GM19397 (cell line): Measurements from ENCODE around the gene CSNK1G2.

Experiments used
- ATAC-seq: cut with Tn5 transposase; IDR thresholded peaks from one replicate; pipeline ENCODE4 v1.9.1; 2021; ENCODE audit warnings: mild to moderate bottlenecking, moderate library complexity; ENCODE audit not compliant: unreplicated experiment

The CSNK1G2 gene

DNA sequence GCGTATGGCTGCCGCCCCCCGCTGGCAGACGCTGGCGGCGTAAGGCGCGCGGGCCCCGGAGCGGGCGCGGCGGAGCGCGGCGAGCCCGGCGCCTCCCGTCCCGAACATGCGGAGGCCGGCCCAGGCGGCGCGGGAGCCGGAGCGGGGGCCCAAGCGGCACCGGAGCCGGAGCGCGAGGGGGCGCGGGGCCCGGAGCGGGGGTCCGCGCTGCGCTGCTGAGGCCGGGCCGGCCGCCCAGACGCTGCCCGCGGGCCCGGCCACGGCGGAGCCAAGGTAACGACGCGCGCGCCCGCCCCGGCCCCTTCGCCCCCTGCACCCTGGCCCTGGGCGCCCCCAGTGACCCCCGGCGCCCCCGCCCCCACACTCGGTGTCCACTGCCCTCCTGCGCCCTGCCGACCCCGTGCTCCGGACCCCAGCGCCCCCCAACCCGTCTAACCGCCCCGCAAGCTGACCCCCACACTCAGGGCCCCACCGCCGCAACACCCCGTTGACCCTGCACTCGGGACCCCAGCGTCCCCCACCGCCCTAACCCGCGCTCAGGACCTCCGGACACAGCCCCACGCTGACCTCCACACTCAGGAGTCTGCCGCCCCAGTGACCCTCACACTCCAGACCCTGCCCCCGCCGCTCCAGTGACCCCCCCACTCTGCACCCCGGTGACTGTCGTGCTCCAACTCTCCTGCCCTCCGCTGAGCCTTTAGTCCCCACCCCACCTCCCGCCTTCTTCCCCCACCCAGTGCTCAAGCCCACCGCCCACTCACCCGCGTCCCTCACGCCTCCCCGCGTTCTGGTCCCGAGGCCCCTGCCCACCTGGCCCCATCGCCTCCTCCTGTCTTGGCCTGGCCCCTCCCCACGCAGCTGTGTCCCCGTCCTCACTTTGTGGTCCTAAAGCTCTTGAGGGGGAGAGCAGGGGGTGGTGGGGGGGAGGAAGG is at the start of gene CSNK1G2:
Gene CSNK1G2, plus strand, starts transcription at position 27 of the 932 bp plus-strand sequence. CDS start 28,601 bp downstream, outside the sequence.
- ATAC-seq: peak; percentile 0

DNA sequence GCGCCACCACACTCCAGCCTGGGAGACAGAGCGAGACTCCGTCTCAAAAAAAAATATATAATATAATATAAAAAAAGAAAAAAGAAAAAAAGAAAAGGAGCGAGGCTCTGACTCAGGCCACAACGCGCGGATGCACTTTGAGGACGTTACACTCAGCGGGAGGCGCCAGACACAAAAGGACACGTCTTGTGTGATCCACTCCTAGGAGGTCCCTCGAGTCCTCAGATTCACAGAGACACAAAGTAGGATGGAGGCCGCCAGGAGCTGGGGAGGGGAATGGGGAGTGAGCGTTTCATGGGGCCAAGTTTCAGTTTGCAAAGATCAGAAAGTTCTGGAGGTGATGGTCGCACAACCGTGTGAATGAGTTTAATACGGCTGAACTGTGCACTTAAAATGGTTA is 47.2 kb upstream of the CSNK1G2 start:
- no peak for ATAC-seq

DNA sequence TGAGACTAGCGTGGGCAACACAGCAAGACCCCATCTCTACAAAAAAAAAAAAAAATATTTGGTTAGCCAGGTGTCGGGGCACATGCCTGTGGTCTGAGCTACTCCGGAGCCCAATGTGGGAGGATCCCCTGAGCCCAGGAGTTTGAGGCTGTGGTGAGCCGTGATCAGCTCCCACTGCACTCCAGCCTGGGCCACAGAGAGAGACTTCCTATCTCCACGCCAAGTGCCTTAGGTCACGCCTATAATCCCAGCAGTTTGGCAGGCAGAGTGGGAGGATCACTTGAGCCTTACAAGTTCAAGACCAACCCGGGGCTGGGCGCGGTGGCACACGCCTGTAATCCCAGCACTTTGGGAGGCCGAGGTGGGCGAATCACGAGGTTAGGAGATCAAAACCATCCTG is 44.5 kb upstream of the CSNK1G2 start:
- no peak for ATAC-seq

DNA sequence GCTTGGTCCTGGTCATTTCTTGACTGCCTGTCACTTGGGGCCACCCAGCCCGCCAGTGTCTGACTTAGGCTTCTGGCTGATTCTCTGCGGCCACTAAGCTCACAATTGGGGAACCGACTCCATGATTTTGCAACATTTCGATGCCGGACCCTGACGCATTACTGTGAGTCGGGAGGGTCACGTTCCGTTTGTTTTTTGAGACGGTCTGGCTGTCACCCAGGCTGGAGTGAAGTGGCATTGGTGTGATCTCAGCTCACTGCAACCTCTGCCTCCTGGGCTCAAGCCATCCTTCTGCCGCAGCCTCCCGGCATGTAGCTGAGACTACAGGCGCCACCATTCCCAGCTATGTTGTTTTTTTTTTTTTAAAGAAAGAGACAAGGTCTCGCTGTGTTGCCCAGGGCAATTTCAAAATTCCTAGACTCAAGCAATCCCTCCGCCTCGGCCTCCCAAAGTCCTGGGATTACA is 39.0 kb upstream of the CSNK1G2 start:
- no peak for ATAC-seq

DNA sequence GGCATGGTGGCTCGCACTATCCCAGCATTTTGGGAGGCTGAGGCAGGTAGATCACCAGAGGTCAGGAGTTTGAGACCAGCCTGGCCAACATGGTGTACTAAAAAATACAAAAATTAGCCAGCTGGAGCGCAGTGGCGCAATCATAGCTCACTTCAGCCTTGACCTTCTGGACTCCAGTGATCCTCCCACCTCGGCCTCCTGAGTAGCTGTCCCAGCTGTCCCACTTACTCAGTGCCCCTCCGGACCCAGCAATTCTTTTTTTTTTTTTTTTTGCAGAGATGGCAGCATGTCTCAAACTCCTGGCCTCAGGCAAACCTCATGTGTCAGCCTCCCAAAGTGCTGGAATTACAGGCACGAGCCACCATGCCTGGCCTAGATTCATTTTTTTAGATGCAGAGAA is 38.0 kb upstream of the CSNK1G2 start:
- no peak for ATAC-seq

DNA sequence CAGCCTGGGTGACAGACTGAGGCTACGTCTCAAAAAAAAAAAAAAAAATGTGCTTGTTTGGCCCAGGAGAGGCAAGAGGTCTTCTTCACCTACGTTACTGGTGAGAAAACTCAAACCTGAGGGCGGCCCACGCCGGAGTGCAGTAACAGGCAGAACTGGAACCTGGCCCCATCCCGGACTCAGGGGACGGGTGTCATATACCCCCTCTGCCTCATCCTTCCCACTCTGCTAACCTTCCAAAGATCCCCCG is 36.2 kb upstream of the CSNK1G2 start:
- ATAC-seq: no peak

DNA sequence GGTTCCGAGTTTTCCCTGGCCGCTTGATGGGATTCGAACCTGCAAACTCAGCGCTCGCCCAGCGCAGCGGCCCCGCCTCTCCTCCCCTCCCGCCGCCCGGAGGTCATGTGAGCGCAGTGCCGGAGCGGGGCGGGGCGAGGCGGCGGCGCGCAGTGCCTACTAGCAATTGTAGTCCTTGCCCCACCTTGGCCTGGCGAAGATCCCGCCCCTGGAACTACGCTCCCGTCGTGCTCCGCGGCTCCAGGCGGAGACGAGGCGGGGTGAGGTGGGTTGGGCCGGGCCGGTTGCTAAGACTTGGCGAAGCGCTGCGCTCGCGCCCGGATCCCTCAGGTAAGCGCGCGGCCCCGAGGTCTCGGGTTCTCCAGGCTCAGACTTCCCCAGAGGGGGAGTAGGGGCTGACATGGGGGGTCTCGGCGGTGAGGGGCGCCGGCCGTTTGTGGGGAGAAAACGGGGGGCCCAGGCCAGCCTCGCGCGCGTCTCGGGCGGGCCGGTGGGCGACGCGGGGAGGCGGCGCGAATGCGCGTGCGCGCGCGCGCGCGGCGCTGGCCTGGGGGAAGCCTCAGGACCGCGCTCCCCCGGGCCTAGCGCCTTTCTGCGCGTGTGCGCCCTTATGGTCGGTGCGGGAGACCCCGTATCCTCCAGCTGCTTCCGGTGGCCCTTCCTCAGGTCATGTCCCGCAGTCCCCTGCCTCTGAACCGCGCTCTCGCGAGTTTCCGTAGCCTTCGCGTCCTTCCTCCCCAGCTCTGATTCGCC is 35.7 kb upstream of the CSNK1G2 start, which contains the start of the genes ADAT3 and SCAMP4:
Gene ADAT3, plus strand, starts transcription at position 290 of the 753 bp plus-strand sequence. CDS start 6,649 bp downstream, outside the sequence.
Gene SCAMP4, plus strand, starts transcription at position 290 of the 753 bp plus-strand sequence. CDS start 9,621 bp downstream, outside the sequence.
- ATAC-seq: peak; percentile 78

DNA sequence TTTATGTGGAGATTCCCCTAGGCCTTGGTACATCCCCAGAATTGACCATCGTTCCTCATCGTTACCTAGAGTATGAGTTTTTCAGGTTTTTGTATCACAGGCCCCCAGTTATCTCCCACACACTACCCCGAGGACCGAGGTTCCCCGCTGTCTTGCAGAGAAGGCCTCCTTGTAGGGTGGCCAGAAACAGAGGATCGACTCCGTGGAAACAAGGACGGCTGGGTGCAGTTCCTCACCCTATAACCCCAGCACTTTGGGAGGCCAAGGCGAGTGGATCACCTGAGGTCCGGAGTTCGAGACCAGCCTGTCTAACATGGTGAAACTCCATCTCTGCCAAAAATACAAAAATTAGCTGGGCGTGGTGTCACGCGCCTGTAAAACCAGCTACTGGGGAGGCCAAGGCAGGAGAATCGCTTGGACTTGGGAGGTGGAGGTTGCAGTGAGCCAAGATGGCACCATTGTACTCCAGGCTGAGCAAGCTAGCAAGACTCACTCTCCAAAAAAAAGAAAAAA is 35.1 kb upstream of the CSNK1G2 start:
- ATAC-seq: no peak

DNA sequence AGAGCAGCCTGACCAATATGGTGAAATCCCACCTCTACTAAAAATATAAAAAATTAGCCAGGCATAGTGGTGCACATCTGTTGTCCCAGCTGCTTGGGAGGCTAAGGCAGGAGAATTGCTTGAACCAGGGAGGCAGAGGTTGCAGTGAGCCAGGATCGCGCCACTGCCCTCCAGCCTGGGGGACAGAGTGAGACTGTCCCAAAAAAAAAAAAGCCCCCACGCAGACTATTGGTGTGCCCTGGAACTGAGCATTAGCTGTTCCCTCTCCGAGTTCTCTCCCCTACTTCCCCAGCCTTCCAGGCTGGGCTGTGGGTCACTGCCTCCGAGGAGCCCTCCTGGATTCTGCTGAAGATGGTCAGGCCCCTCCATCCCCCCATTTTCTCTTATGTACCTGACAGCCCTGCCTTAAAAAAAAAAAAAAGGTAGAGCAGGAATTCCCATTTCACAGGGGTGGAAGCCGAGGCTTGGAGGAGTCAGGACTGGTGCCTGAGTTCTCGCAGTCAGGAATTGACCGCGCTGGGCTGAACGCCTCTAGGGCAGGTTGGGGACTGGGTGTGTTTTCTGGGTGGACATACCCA is 33.9 kb upstream of the CSNK1G2 start:
- ATAC-seq: no peak

DNA sequence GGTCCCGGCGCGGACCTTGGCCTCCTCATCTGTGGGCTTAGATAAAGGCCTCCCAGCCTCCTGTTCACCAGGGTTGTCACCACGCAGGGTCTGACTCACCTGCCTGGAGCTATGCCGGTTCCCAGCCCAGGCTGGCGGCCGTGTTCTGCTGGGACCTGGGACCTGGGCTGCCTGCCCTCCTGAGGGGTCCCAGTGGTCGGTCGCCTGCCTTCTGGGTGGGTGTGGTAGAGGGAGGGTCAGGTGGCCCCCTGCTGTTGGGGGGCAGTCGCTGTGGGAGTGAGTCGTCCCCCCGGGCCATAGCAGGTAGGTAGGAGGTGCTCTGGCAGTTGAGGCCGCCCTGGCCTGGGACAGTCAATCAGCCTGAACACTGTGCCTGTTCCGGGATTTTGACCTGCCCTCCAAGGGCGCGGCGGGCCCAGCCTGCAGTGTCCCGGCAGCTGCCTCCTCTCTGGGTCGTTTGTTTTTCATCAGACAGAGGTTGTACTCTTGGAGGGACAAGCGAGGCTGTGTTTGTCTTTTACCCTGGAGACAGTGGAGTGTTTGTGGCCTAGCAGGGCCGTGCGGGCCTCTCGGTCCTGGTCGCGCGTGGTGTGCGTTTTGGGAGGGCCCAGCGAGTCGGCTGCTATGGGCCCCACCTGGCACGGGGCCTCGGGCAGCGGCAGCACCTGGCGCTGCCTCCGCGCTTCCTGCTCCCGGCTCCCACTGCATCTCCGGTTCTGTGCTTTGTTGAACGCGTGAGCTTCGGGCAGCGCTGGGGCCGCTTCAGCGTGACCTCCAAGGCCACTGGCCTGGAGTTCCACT is 33.2 kb upstream of the CSNK1G2 start:
- ATAC-seq: no peak

DNA sequence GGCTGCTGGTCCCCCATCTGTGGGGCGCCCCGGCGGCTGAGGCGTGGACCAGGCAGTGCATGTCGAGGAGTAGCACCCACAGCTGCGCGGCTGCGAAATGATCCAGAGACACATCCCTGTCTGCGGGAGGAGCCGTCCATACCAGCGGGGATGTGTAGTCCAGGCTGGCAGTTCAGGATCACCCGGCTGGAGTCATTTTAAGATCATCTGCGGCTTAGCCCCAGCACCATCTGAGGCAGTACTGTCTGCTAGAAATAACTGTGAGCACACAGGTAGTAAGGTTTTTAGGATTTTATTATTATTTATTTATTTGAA is 32.7 kb upstream of the CSNK1G2 start:
- no peak for ATAC-seq

DNA sequence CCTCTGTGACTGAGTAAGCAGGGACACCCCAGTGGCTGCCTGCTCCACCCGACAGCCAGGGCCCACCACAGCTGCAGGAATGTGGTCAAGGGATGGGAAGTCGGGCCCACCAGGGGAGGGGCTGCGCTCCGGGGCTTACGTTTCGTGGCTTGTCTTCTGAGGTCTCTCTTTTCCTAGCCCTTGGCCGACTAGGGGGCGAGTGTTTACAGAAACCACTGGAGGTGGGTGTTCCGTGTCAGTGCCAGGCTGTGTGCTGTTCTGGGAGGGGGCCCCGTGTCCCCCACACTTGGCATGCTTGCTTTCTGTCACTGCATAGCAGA is 31.3 kb upstream of the CSNK1G2 start:
- no peak for ATAC-seq

DNA sequence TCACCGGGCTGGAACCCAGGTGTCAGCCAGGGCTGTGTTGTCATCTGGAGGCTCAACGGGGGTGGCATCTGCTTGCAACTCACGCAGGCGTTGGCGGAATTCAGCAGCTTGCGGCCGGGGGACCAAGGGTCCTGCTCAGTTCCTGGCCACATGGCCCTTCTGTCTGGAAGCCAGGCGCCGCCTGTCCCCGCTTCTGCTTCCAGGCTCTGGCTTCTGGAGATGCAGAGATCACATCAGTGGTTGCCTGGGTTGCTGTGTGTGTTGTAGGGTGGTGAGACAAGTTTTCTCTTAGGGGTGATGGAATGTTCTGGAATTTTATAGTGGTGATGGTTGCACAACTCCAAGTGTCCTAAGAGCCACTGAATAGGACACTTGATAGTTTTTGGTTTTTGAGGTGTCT is 30.8 kb upstream of the CSNK1G2 start:
- ATAC-seq: no peak

DNA sequence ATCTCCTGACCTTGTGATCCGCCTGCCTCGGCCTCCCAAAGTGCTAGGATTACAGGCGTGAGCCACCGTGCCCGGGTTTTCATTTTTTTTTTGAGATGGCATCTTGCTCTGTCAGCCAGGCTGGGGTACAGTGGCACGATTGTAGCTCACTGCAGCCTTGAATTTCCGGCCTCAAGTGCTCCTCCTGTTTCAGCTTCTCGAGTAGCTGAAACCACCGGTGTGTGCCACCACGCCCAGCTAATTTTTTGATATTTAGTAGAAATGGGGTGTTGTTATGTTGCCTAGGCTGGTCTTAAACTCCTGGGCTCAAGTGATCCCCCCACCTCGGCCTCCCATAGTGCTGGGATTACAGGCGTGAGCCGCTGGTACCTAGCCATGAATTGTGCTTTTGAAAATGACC is 29.9 kb upstream of the CSNK1G2 start:
- ATAC-seq: no peak

DNA sequence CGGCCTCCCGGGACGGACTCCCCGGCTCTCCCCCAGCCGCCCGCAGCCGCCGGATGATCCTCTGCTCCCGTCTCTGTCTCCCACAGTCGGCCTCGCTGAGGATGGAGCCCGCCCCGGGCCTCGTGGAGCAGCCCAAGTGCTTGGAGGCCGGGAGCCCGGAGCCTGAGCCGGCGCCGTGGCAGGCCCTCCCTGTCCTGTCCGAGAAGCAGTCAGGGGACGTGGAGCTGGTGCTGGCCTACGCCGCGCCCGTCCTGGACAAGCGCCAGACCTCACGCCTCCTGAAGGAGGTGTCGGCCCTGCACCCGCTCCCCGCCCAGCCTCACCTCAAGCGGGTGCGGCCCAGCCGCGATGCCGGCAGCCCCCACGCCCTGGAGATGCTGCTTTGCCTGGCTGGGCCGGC is 29.0 kb upstream of the CSNK1G2 start:
- no peak for ATAC-seq

DNA sequence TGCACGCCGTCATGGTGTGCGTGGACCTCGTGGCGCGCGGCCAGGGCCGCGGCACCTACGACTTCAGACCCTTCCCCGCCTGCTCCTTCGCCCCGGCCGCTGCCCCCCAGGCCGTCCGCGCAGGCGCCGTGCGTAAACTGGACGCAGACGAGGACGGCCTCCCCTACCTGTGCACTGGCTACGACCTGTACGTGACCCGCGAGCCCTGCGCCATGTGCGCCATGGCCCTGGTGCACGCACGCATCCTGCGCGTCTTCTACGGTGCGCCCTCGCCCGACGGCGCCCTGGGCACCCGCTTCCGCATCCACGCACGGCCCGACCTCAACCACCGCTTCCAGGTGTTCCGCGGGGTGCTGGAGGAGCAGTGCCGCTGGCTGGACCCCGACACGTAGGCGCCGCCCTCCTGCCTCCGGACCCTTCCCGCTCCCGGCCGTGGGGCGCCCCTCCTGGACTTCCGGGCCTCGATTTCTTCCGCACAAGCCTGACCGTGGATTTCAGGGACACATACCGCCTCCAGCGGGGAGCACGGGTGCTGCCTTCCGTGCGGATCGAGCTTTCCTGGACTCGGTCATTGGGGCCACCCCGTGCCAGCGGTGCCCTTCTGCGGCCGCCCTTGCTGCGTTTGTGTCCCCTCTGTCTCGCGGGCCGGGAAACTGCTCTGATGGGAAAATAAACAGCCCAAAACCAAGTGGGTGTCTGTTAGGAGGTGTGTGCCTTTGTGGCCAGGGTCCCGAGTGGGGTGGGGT is 28.0 kb upstream of the CSNK1G2 start:
- ATAC-seq: no peak

DNA sequence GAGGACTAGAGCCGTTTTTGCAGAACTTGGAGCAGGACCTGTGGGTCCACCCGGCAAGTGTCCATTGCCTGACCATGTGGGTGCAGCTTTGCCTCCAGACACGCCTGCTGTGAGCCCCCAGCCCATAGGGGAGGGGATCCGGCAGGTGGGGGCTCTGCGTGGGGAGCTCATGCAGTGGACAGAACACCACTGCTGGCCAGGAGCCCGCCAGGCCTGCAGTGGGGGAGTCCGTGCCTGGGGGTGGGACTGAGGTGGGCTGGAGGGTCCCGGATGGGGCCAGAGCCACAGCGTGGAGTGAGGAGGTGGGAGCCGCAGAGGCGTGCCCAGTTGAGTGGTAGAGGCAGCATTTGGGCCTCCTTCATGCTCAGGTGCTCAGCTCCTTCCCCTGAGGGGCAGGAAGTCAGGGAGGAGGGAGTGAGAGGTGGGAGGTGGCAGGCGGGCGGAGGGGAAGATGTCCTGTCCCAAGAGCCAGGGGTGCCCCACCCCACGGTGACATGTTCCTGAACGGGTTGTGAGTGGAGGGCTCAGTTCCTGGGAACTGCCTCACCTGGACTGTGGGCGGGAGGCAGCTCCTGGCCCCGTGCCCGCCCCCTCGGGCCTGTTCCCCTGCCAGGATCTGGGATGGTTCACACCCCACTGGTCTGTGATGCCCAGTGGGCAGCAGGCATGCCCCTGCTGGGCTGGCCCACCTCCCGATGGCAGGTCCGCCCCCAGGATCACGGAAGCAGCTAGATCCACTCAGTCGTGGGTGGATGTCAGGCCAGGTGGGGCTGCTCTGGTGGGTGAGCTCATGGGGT is 27.0 kb upstream of the CSNK1G2 start:
- ATAC-seq: no peak

DNA sequence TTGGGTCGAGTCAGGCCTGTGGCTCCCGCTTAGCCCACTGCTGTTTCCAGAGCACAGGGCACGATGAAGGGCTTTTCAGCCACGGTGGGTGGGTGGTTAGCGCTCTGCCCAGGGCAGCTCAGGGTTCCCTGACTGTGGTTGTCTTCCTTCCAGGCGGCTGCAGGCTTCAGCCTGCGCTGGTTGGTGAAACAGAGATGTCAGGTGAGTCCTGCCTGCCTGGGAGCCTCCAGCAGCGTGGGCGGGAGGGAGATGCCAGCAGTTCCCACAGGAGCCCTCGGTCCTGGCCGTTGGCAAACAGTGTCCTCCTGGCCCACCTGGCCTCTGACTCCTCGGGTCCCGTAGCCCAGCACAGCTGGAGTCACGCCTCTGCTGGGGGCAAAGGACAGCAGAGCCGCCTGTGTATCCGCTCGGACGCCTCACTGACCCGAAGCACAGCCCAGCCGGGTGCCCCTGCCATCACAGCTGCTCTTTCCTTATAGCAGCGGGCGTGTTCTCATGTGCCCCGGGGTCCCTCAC is 26.1 kb upstream of the CSNK1G2 start:
- ATAC-seq: no peak

DNA sequence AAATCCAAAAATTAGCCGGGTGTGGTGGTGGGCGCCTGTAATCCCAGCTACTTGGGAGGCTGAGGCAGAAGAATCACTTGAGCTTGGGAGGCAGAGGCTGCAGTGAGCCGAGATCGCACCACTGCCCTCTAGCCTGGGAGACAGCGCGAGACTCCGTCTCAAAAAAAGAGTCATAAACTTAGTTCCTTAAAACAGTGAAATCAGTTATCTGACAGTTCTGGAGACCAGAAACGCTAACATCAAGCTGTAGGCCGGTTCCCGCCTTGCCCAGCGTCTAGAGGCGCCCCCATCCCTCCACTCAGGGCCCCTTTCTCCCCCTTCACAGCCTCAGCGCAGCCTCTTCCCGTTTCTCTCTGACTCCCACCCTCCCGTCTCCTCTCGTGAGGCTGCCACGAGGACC is 23.8 kb upstream of the CSNK1G2 start:
- ATAC-seq: no peak
